AG20443 (cell line): ENCODE data around the gene EPN2.
"Not testable (repeated sequence)": the region's sequence is repeated elsewhere in the genome, so short reads cannot be mapped to it uniquely, and the experiment has no call there.

Source experiments
- DNase-seq: peaks from one replicate; pipeline ENCODE4 v3.0.0; 2012; ENCODE audit warnings: low spot score, mixed read lengths

Gene EPN2

GRCh38 chr17:19268611-19269010, 31.4 kb downstream of the EPN2 start:
- no peak for DNase-seq

GRCh38 chr17:19269106-19269505, 31.9 kb downstream of the EPN2 start:
- no peak for DNase-seq

- DNase-seq = no peak
Measured at GRCh38 chr17:19269641-19270040, 32.5 kb downstream of the EPN2 start.

GRCh38 chr17:19270347-19270703, 33.2 kb downstream of the EPN2 start:
- DNase-seq = no peak

- no peak for DNase-seq
Measured at GRCh38 chr17:19270704-19271611, 33.8 kb downstream of the EPN2 start.

GRCh38 chr17:19271780-19272357, 34.7 kb downstream of the EPN2 start:
- DNase-seq = no peak

- DNase-seq = no peak
Measured at GRCh38 chr17:19273731-19274130, 36.6 kb downstream of the EPN2 start.

- no peak for DNase-seq
Measured at GRCh38 chr17:19274893-19275292, 37.7 kb downstream of the EPN2 start.

- no peak for DNase-seq
Measured at GRCh38 chr17:19275457-19276127, 38.4 kb downstream of the EPN2 start.

- DNase-seq = not testable (repeated sequence)
Measured at GRCh38 chr17:19278284-19278683, 41.1 kb downstream of the EPN2 start.

GRCh38 chr17:19278729-19279128, 41.6 kb downstream of the EPN2 start:
- no peak for DNase-seq

GRCh38 chr17:19281161-19281560, 44.0 kb downstream of the EPN2 start:
- peak; percentile 43 for DNase-seq

GRCh38 chr17:19284005-19284959, 47.1 kb downstream of the EPN2 start:
- DNase-seq = no peak

- DNase-seq = no peak
Measured at GRCh38 chr17:19285213-19285900, 48.2 kb downstream of the EPN2 start.

- DNase-seq = no peak
Measured at GRCh38 chr17:19286751-19287341, 49.7 kb downstream of the EPN2 start.

GRCh38 chr17:19287651-19288050, 50.5 kb downstream of the EPN2 start:
- no peak for DNase-seq

GRCh38 chr17:19288453-19288852, 51.3 kb downstream of the EPN2 start:
- DNase-seq = no peak

GRCh38 chr17:19290066-19290705, 53.0 kb downstream of the EPN2 start:
- no peak for DNase-seq

GRCh38 chr17:19291646-19292376, 54.6 kb downstream of the EPN2 start:
- no peak for DNase-seq

GRCh38 chr17:19292377-19292711, 55.2 kb downstream of the EPN2 start:
- DNase-seq = no peak
